ENCODE data around the gene AEBP2. TPM values are rescaled to one million over a fixed set of nuclear protein-coding genes. Genes with fewer than 3 reads are reported as not detected.

Gene AEBP2
- total RNA-seq, 4 donors from 2014 or later: 27.9 to 57.5 (median 41.1) TPM

GRCh38 chr12:19542606-19543005, 103.3 kb downstream of the AEBP2 start:
- no peak for DNase-seq
- intact Hi-C loops (cut with DNase I): no loop called here
- no peak overlapping the region for H3K4me3 ChIP-seq (replicated peaks in 1 of 3)
- no peaks in the 10 kb centered on the region for H3K27me3 ChIP-seq
- H3K27ac ChIP-seq: no peak overlapping the region
- 79 to 81% methylated on average over 4 of the region's 4 CpGs for WGBS, 2 donors
- TF ChIP-seq, protein P1, sequence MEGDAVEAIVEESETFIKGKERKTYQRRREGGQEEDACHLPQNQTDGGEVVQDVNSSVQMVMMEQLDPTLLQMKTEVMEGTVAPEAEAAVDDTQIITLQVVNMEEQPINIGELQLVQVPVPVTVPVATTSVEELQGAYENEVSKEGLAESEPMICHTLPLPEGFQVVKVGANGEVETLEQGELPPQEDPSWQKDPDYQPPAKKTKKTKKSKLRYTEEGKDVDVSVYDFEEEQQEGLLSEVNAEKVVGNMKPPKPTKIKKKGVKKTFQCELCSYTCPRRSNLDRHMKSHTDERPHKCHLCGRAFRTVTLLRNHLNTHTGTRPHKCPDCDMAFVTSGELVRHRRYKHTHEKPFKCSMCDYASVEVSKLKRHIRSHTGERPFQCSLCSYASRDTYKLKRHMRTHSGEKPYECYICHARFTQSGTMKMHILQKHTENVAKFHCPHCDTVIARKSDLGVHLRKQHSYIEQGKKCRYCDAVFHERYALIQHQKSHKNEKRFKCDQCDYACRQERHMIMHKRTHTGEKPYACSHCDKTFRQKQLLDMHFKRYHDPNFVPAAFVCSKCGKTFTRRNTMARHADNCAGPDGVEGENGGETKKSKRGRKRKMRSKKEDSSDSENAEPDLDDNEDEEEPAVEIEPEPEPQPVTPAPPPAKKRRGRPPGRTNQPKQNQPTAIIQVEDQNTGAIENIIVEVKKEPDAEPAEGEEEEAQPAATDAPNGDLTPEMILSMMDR (IDR thresholded peaks at IDR 0.05): no peak
- no peak for TF ChIP-seq POLR2A (IDR thresholded peaks at IDR 0.05)
- no peaks in the 10 kb centered on the region for H3K36me3 ChIP-seq
- peaks cover 7 to 11% of the 10 kb centered on the region in 2 donors for H3K4me1 ChIP-seq
- no peaks in the 10 kb centered on the region for H3K9me3 ChIP-seq

DNA sequence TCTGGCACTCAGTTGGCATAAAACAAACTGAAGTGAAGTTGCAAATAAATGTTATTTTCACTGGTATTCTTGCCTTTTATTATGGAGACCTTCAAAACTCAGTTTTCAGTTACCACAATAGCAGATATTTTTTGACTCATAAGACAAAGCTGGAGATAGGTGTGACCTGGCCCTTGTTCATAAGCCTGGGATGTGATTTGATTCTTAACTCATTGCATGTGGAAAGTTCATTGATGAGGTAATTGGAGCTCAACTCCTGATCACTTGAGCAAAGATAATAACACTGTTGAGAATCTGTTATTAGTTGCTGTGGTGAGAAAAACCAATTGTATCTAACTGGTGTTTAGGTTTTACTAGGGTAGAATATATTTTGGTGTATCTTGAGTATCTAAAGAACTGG, 105.1 kb downstream of the AEBP2 start:
- H3K27me3 ChIP-seq: no peaks in the 10 kb centered on the region
- H3K4me1 ChIP-seq: peaks cover 7 to 11% of the 10 kb centered on the region in 2 donors
- no peaks in the 10 kb centered on the region for H3K36me3 ChIP-seq
- H3K4me3 ChIP-seq (replicated peaks in 1 of 3): no peak overlapping the region
- TF ChIP-seq POLR2A (IDR thresholded peaks at IDR 0.05): no peak
- TF ChIP-seq, protein P1 (IDR thresholded peaks at IDR 0.05): no peak
- H3K9me3 ChIP-seq: no peaks in the 10 kb centered on the region
- no peak for DNase-seq
- no peak overlapping the region for H3K27ac ChIP-seq
- intact Hi-C loops (cut with DNase I): no loop called here

DNA sequence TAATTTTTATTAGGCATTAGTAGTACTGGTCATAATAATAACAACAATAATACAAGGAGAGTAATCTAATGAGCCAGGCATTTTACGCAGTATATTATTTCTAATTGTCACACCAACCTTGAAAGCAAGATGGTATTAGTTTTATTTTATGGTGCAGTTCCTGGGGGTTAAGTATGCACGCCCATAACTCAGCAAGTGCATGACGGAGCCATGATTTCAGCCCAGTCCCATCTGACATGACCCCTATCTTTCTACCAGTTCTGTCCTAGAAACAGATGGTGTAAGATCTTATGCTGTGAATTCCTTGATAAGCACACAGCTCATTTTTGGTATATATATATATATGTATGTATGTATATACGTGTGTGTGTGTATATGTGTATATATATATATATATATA, 106.0 kb downstream of the AEBP2 start:
- intact Hi-C loops (cut with DNase I): no loop called here
- TF ChIP-seq POLR2A (IDR thresholded peaks at IDR 0.05): no peak
- TF ChIP-seq, protein P1 (IDR thresholded peaks at IDR 0.05): no peak
- peaks cover 7 to 11% of the 10 kb centered on the region in 2 donors for H3K4me1 ChIP-seq
- no peak for DNase-seq
- H3K9me3 ChIP-seq: no peaks in the 10 kb centered on the region
- H3K27ac ChIP-seq: no peak overlapping the region
- WGBS, 2 donors: 90 to 92% methylated on average over 4 of the region's 4 CpGs
- no peak overlapping the region for H3K4me3 ChIP-seq (replicated peaks in 1 of 3)
- no peaks in the 10 kb centered on the region for H3K36me3 ChIP-seq
- H3K27me3 ChIP-seq: no peaks in the 10 kb centered on the region

DNA sequence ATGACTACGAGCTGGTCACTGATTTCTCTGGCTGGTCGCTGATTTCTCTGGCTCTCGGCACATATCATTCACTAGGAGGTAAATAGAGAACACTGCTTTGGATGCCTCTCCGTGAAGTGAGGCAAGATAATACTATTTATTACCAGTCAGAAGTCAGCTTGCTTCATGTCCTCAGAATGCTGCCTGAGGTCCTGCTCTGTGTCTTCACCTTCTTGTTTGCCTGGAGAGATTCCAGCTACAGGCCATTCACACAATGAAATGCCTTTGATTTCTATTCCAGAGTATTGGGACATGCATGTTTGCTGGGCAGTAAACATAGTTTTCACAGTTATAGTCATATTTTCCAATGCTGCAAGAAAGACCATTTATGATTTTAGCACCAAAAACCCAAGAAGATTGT, 106.7 kb downstream of the AEBP2 start:
- WGBS, 2 donors: 75 to 85% methylated on average over 4 of the region's 4 CpGs
- no peak for DNase-seq
- Histone ChIP-seq H3K9me3 (no peaks in the 10 kb centered on the region), H3K36me3 (no peaks in the 10 kb centered on the region), H3K4me1 (peaks cover 7 to 11% of the 10 kb centered on the region in 2 donors), H3K27me3 (no peaks in the 10 kb centered on the region), H3K27ac (peak overlapping the region in 2 of 3 donors; percentile 27 to 61), H3K4me3 (replicated peaks in 1 of 3) (no peak overlapping the region)
- intact Hi-C loops (cut with DNase I): no loop called here
- no peak for TF ChIP-seq POLR2A (IDR thresholded peaks at IDR 0.05)
- TF ChIP-seq, protein P1 (IDR thresholded peaks at IDR 0.05): no peak

- 31 to 48% methylated on average over 7 of the region's 7 CpGs for WGBS, 2 donors
- no peak overlapping the region for H3K4me3 ChIP-seq (replicated peaks in 1 of 3)
- intact Hi-C loops (cut with DNase I): no loop called here
These were observed 107.4 kb downstream of the AEBP2 start for GRCh38 chr12:19546611-19547162.

More at GRCh38 chr12:19546611-19547162, 107.4 kb downstream of the AEBP2 start:
- no peaks in the 10 kb centered on the region for H3K27me3 ChIP-seq
- TF ChIP-seq, protein P1 (IDR thresholded peaks at IDR 0.05): no peak
- TF ChIP-seq POLR2A (IDR thresholded peaks at IDR 0.05): no peak
- peaks cover 7 to 11% of the 10 kb centered on the region in 2 donors for H3K4me1 ChIP-seq
- H3K9me3 ChIP-seq: no peaks in the 10 kb centered on the region
- H3K36me3 ChIP-seq: no peaks in the 10 kb centered on the region
- no peak for DNase-seq
- peak overlapping the region in 2 of 3 donors; percentile 27 to 61 for H3K27ac ChIP-seq
